Islet of Langerhans (tissue), 1 donor: Measurements from ENCODE around the gene MAP2K5.

Source experiments
- FAIRE-seq: peaks from one replicate; lab custom pipeline; 2011; peaks lifted over from hg19 to GRCh38; lab: Jason Lieb, UNC

Gene MAP2K5

DNA sequence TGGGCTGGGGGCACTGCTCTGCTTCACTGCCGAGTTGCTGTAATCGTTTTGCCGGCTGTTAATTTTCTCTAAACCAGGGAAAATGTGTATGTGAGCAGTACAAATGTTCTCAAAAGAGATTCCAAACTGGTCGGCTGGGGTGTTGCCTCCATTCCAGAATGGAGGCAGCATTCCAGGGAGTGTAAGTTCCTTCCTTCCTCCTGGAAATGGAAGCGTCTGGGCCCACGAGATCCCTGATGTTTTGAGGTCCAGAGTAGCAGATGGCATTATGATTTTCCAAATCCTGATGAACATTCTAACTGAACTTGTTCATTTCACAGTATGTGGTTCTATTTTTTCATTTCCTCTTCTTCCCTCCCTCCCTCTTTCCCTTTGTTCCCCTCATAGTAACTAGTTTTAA is 218.4 kb downstream of the MAP2K5 start:
- FAIRE-seq = no peak

DNA sequence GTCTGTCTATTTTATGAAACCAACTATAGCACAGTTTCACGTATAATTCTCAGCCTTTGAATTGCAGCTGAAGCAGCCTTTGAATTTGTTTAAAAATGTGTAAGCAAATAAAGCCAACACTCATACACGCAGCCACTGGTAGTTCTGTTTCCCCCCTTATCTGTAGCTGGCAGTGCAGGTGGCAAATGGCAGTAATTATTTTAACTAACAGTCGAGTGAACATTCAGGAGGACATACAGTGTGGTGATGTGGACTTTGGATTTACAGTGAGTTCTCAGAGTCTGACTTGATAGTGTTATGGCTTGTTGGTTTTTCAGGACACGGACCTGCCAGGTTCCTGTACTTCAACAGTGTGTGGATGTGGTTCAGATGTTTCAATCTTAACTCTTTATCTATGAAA is 218.8 kb downstream of the MAP2K5 start:
- peak; percentile 90 for FAIRE-seq

- FAIRE-seq = peak; percentile 43
Measured at GRCh38 chr15:67762610-67763368, 220.3 kb downstream of the MAP2K5 start.

DNA sequence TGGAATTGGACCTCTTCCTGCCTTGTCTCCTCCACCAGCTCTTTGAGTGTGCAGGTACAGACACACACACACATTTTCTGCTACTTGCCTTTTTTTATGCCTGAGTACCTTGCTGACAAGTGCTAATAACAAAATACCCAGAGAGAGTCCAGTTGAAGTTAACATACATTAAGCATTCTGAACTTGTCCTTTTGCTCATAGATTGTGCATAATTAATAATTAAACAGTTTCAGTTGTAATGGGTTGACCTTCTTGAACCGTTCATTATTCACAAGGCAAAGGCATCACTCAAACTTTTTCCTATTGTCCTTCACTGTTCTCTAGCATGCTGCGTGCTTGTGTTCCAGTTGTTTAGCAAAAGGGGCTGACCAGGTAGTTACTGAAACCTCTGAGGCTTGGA is 223.2 kb downstream of the MAP2K5 start:
- no peak for FAIRE-seq

- FAIRE-seq = no peak
Measured at GRCh38 chr15:67766968-67767367, 224.5 kb downstream of the MAP2K5 start.

DNA sequence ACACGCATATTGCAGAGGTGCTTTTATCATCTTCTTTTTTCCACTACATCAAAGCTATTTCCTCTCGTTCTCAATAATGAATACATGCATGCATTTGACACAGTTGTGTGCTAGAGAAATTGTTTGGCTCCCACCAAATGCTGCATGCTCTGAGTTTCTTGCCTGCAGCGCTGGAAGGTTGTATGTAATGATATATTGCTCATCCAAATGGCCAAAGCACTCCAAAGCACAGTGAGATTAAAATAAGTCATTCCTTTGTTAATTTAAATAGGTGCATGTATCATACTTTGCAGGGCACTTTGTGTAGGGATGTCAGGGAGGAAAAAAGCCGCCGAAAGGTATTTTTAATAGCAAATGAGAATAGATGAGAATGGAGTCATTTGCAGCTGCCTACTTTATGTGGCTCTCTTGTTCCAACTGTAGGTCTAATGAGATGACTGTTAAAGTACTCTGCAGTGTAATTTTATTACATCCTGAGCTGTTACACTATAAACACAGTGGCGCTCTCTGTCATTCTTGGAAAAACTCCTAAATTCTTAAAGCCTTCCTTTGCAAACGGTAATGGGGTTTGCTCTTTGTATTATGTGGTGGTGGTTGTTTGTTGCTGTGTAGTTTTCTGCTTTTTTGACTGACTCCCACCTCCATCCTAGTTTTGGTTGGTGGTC is 225.9 kb downstream of the MAP2K5 start:
- no peak for FAIRE-seq

DNA sequence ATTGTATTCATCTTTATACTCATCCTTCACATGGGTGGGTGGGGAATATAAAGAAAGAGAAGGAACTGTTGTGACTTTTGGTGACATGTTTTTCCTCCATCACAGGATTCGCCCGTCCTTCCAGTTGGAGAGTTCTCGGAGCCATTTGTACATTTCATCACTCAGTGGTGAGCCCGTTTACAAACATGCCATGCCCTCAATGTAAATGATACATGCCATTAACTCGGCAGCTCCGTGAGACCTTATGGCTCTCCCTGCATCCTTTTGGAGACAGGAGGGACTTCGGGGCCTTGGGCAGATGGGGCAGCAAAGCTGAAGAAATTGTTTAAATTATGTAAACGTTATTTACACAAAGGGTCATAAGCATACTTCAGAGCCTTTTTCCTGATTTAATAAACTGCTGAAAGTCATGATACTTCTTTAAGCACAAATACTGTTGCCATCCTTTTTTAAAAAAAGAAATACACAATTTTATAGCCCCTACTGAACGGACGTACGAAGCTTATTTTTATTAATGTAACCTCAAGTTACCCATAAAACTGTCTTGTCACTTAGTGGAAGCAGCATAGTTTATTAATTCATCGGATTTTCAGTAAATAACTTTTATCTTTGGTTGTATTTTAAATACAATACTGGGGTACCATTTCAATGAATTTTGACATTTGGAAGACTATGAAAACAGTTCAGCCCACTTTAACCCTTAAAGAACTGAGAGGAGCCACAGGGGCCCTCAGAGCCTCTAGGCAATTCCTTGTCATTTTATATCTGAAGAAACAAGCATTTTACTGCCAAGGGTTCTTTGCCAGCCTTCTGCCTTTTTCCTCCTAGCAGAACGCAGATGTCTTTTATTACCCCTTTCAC is 227.2 kb downstream of the MAP2K5 start:
- no peak for FAIRE-seq

GRCh38 chr15:67770358-67770628 is 227.8 kb downstream of the MAP2K5 start:
- FAIRE-seq = no peak

DNA sequence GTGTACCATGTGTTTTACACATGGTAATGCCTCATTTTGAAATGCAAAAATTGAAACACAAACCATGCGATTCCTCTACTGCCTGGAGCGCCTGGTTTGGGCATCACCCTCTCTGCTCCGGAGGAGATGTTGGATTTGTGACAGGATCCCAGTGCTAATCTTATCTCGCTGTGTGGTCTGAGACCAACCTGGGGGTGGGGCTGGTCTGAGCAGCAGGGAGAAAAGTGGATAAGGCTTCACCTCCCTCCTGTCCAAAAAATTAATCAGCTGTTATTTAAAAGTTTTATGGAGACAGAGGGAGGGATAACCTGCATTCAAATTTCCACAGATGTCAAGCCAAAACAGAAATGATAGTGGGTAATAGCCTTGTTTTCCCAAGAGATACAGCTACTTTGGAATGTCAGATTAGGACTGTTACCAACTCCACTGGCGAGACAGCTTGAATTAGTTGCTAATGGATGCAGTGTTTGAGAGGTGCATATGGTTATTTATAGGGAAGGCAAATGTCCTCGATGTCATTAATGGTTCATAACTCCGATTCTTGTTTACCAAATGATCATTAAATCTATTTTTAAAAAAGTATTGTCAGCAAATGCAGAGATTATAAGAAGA is 228.8 kb downstream of the MAP2K5 start:
- FAIRE-seq = no peak

DNA sequence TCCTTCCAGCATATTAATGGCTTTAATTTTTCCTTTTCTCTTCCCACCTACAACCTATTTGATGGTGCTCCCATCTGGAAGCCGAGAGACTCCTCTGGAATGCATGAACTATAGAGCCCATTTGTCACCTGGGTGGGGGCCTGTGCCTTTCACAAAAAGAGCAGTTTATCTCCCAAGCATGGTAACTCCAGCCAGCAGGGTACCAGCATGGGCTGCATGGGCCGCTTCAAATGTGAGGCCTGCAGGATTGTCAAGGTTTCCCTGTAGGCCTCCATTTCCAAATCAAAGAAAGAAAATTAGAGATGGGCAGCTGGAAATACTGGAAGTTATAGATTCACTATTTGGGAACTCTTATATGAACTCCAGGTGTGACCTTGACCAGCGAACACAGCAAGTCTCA is 232.1 kb downstream of the MAP2K5 start:
- no peak for FAIRE-seq

DNA sequence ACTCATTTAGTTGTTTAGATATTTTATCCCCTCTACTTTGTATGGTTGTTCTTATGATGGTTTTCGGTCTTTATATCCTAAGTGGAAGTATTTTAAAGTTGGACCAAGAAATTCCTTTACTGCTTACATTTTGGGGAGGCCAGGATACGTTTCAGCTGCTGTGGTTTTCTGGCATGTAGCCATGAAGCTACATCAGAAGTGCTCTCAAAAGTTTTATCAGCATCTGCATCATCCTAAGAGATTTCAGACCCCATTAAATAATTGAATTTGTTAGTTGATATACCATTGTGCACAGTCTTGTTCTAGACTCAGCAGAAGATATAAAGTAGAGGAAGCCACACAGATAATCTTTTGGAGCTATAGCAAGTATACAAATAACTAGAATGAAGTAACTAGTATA is 232.7 kb downstream of the MAP2K5 start:
- FAIRE-seq = no peak

DNA sequence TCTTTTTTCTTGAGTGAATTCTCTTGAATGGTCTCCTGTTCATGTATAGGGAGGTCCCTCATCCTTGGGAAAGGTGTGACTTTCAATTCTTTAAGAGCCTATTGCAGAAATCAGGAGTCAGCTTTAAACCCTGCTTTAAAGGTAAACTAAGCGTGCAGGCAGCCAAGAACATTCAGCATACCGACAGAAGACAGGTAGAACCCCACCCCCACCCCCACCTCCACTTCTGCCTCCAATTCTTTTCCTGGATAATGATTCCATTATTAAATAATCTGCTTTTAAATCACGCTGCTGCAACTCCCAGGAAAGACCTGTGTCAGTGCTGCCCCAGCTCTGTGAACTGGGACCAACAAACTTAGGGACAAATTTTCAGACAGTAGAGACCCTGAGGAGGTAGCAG is 233.5 kb downstream of the MAP2K5 start:
- no peak for FAIRE-seq

DNA sequence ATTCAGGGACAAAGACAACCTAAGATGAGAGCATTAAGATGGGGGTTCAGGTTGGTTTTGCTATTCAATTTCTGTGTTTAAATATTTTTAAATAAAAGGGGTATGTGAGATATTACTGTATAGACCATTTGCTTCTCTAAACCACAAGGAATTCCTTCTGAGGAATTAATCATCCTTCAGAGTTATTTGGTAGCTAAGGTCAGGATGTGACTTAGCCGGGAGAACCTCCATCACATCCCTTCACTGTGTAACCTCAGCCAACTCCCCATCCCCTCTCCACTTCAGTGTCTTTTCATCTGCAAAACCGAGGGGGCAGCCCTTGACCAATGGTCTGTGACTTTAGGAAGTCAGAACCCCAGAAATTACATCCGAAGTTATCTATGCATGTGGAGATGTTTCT is 234.1 kb downstream of the MAP2K5 start:
- no peak for FAIRE-seq

- FAIRE-seq = no peak
Measured at GRCh38 chr15:67777071-67777470, 234.6 kb downstream of the MAP2K5 start.

DNA sequence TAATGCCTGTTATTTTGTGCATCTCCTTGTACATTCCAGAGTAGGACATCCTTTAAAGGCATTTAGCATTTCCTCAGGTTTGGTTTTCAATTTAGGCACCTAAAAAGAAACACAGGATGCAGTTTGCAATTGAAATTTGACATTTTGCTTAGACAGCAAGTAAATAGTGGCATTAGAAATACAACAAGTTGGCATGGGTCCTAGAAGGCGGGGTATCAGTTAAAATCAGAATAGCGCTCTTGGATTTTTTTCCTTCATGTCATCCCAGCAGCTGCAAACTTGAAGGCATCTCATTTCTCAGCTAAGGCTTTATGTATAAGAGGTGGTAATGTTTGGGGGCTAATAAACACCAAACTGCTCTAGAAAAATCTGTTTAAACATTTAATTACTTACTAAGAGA is 235.3 kb downstream of the MAP2K5 start:
- FAIRE-seq = no peak

GRCh38 chr15:67778968-67779548 is 236.6 kb downstream of the MAP2K5 start:
- FAIRE-seq = no peak

GRCh38 chr15:67779549-67780111 is 237.1 kb downstream of the MAP2K5 start:
- FAIRE-seq = no peak

GRCh38 chr15:67781061-67781460 is 238.6 kb downstream of the MAP2K5 start:
- no peak for FAIRE-seq

DNA sequence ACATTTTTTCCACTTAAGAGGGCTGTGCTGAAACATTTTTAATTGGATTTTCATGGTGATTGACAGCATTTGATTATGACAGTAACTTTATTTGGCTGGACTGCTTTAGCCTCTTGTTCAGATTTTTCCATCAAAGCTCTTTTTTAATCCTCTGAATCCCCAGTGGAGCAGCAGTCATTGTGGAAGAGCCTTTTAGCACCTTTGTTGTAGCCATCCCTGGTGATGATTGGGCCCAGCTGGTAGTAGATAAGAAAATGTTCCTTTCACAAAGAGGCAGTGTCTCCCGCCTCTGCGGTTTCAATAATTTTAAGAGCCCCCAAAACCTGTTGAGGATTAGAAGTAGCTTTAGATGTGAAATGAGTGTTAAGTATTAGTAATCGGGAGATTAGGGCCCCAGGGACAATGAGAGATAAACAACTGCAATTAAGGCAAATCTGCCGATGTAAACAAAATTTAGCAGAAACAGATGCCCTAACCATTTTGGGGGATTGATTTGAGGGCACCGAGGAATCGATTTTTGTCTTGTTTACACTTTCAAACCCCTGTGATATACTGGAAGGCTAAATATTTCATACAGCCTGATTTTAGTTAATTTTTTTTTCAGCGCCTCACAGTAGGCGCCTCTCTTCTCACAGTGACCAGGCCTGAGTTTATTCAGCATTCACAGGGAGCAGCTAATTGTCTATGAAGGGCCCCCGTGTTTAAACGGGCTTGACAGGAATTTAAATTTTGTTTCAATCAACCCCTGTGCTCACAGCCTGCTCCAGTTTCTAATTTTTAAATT is 239.6 kb downstream of the MAP2K5 start:
- no peak for FAIRE-seq

- no peak for FAIRE-seq
Measured at GRCh38 chr15:67782691-67782991, 240.1 kb downstream of the MAP2K5 start.

GRCh38 chr15:67783303-67783702 is 240.8 kb downstream of the MAP2K5 start:
- no peak for FAIRE-seq
